Loucy (cell line): ENCODE data around the gene PDGFB.

Source experiments
- H2AFZ ChIP-seq: fragments of 200-600 bp; sonication (generic); 2 replicates; pipeline ENCODE4 v1.6.0; 2016; ENCODE audit warnings: antibody characterized with exemption, mild to moderate bottlenecking, low read length, moderate library complexity
- H3F3A ChIP-seq: fragments of 200-600 bp; 2 replicates; pipeline ENCODE4 v1.6.0; 2016; ENCODE audit warnings: antibody characterized with exemption, low read depth, mild to moderate bottlenecking
- H3K27me3 ChIP-seq: fragments of 200-600 bp; sonication (generic); 2 replicates; pipeline ENCODE4 v1.6.1; 2014; ENCODE audit warnings: low read length, mild to moderate bottlenecking; ENCODE audit not compliant: insufficient read depth, poor library complexity, severe bottlenecking
- H3K36me3 ChIP-seq: fragments of 200-600 bp; sonication (generic); 2 replicates; pipeline ENCODE4 v1.6.1; 2016; ENCODE audit warnings: low read length; ENCODE audit not compliant: insufficient read depth
- H3K4me1 ChIP-seq: fragments of 200-600 bp; sonication (generic); 2 replicates; pipeline ENCODE4 v1.5.1; 2014; ENCODE audit warnings: low read length, mild to moderate bottlenecking; ENCODE audit not compliant: insufficient read depth, poor library complexity, severe bottlenecking
- H3K4me2 ChIP-seq: fragments of 200-600 bp; sonication (generic); 2 replicates; pipeline ENCODE4 v1.6.0; 2014; ENCODE audit warnings: antibody characterized with exemption, low read length, low read depth, mild to moderate bottlenecking; ENCODE audit not compliant: poor library complexity, severe bottlenecking
- H3K4me3 ChIP-seq: fragments of 200-600 bp; sonication (generic); 2 replicates; pipeline ENCODE4 v1.5.1; 2014; ENCODE audit warnings: low read length, mild to moderate bottlenecking, mixed read lengths; ENCODE audit not compliant: poor library complexity, severe bottlenecking
- H3K79me2 ChIP-seq: fragments of 200-600 bp; sonication (generic); 2 replicates; pipeline ENCODE4 v1.6.1; 2014; ENCODE audit warnings: low read length; ENCODE audit not compliant: insufficient read depth
- H3K9ac ChIP-seq: fragments of 200-600 bp; sonication (generic); 2 replicates; pipeline ENCODE4 v1.6.0; 2014; ENCODE audit warnings: mild to moderate bottlenecking, low read depth, low read length, moderate library complexity; ENCODE audit not compliant: poor library complexity, severe bottlenecking
- H3K9me2 ChIP-seq: fragments of 200-600 bp; sonication (generic); replicated peaks from 2 replicates; pipeline ENCODE4 v1.6.1; 2016; ENCODE audit warnings: low read depth, low read length, mixed read lengths
- H3K9me3 ChIP-seq: fragments of 200-600 bp; sonication (generic); 2 replicates; pipeline ENCODE4 v1.6.1; 2014; ENCODE audit warnings: mild to moderate bottlenecking, antibody characterized with exemption, low read length, low read depth; ENCODE audit not compliant: insufficient read depth
- H4K20me1 ChIP-seq: fragments of 200-600 bp; sonication (generic); 2 replicates; pipeline ENCODE4 v1.6.0; 2014; ENCODE audit warnings: antibody characterized with exemption, low read length, mild to moderate bottlenecking; ENCODE audit not compliant: insufficient read depth, poor library complexity, severe bottlenecking
- CTCF ChIP-seq: fragments of 200-600 bp; sonication (generic); conservative IDR thresholded peaks from 2 replicates; pipeline ENCODE4 v1.5.1; 2014; ENCODE audit warnings: mild to moderate bottlenecking, antibody characterized with exemption, low read length
- EZH2phosphoT487 ChIP-seq: fragments of 200-600 bp; IDR thresholded peaks from 2 replicates; pipeline ENCODE4 v1.6.1; 2018; ENCODE audit warnings: antibody characterized with exemption, mild to moderate bottlenecking, moderate library complexity, borderline replicate concordance

Gene PDGFB

GRCh38 chr22:39224550-39224949, 20.2 kb downstream of the PDGFB start:
- Histone ChIP-seq H3K36me3 (no peaks in the 10 kb centered on the region), H4K20me1 (no peaks in the 10 kb centered on the region), H3K4me1 (no peaks in the 10 kb centered on the region), H3K27me3 (peaks cover 16% of the 10 kb centered on the region), H3K4me3 (no peak overlapping the region), H3K9ac (no peak overlapping the region), H3K9me2 (no peaks in the 10 kb centered on the region), H3K4me2 (no peak overlapping the region), H2AFZ (no peak overlapping the region), H3F3A (no peaks in the 10 kb centered on the region), H3K9me3 (no peaks in the 10 kb centered on the region), H3K79me2 (no peaks in the 10 kb centered on the region)
- no peak for TF ChIP-seq CTCF
- TF ChIP-seq EZH2phosphoT487 = no peak

GRCh38 chr22:39223091-39223710, 21.6 kb downstream of the PDGFB start:
- Histone ChIP-seq H3K27me3 (peaks cover 16% of the 10 kb centered on the region), H3K4me2 (no peak overlapping the region), H3K9me2 (no peaks in the 10 kb centered on the region), H3K4me1 (no peaks in the 10 kb centered on the region), H3K79me2 (no peaks in the 10 kb centered on the region), H3K9me3 (no peaks in the 10 kb centered on the region), H2AFZ (no peak overlapping the region), H3K9ac (no peak overlapping the region), H3K36me3 (no peaks in the 10 kb centered on the region), H3K4me3 (no peak overlapping the region), H4K20me1 (no peaks in the 10 kb centered on the region), H3F3A (no peaks in the 10 kb centered on the region)
- TF ChIP-seq EZH2phosphoT487 = no peak
- TF ChIP-seq CTCF = no peak

GRCh38 chr22:39221999-39222686, 22.6 kb downstream of the PDGFB start:
- Histone ChIP-seq H3F3A (no peaks in the 10 kb centered on the region), H3K9ac (no peak overlapping the region), H4K20me1 (no peaks in the 10 kb centered on the region), H3K36me3 (no peaks in the 10 kb centered on the region), H3K27me3 (peaks cover 16% of the 10 kb centered on the region), H2AFZ (no peak overlapping the region), H3K79me2 (no peaks in the 10 kb centered on the region), H3K4me1 (no peaks in the 10 kb centered on the region), H3K4me2 (no peak overlapping the region), H3K4me3 (no peak overlapping the region), H3K9me3 (no peaks in the 10 kb centered on the region), H3K9me2 (no peaks in the 10 kb centered on the region)
- no peak for TF ChIP-seq CTCF
- TF ChIP-seq EZH2phosphoT487 = no peak
